Endothelial cell of umbilical vein (primary cell): ENCODE measurements around the gene RSF1.

Experiments
- EZH2 ChIP-seq: IDR thresholded peaks from 2 replicates; pipeline ENCODE4 v1.6.1; 2012; ENCODE audit warnings: borderline replicate concordance, low read depth, mild to moderate bottlenecking, moderate library complexity, low read length, inconsistent platforms; ENCODE audit not compliant: severe bottlenecking
- JUN ChIP-seq: IDR thresholded peaks from 2 replicates; pipeline ENCODE4 v1.6.1; 2011; ENCODE audit warnings: borderline replicate concordance, low read depth; ENCODE audit not compliant: insufficient read length, insufficient read depth
- POLR2A ChIP-seq: IDR thresholded peaks from 2 replicates; pipeline ENCODE4 v1.6.1; 2012; ENCODE audit warnings: low read depth, mild to moderate bottlenecking, control low read depth, low read length
- POLR2AphosphoS5 ChIP-seq: IDR thresholded peaks from 2 replicates; pipeline ENCODE4 v1.6.1; 2012; ENCODE audit warnings: low read depth, mild to moderate bottlenecking, control low read depth, low read length, moderate library complexity; ENCODE audit not compliant: insufficient read depth
- TF ChIP-seq, protein P1 (sequence below), 2 donors: IDR thresholded peaks; 1 replicate in 1 of 2; 2 replicates in 1 of 2; pipeline ENCODE4 v1.5.1; 2011; ENCODE audit warnings: low read length in 2 of 2, mild to moderate bottlenecking in 2 of 2, moderate library complexity in 2 of 2, control low read depth in 1 of 2, inconsistent platforms in 1 of 2, low read depth in 1 of 2; ENCODE audit not compliant: insufficient read depth in 1 of 2; ENCODE audit errors: extremely low read depth in 1 of 2
- TF ChIP-seq, protein P2 (sequence below): IDR thresholded peaks from 2 replicates; pipeline ENCODE4 v1.6.1; 2011; ENCODE audit not compliant: insufficient read depth, insufficient read length

DNA sequence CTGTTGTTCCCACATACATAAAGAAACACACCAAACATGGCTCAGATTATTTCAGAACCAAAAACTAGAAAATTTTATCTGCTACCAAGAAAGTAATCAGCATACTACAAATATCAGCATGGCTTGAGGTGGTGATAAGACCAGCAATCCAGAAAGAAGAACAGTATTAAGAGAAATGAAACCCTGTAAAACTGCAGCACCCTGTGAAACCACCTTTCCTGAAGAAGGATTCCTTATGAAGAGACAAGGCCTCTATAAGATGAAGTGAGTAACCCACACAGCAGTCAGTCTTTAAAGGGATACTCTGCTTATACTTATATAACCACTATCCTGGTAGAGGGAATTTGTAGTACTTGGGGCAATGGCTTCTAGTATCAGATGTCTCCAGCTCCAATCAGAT, 49.9 kb downstream of the RSF1 start:
- TF ChIP-seq, protein P1, sequence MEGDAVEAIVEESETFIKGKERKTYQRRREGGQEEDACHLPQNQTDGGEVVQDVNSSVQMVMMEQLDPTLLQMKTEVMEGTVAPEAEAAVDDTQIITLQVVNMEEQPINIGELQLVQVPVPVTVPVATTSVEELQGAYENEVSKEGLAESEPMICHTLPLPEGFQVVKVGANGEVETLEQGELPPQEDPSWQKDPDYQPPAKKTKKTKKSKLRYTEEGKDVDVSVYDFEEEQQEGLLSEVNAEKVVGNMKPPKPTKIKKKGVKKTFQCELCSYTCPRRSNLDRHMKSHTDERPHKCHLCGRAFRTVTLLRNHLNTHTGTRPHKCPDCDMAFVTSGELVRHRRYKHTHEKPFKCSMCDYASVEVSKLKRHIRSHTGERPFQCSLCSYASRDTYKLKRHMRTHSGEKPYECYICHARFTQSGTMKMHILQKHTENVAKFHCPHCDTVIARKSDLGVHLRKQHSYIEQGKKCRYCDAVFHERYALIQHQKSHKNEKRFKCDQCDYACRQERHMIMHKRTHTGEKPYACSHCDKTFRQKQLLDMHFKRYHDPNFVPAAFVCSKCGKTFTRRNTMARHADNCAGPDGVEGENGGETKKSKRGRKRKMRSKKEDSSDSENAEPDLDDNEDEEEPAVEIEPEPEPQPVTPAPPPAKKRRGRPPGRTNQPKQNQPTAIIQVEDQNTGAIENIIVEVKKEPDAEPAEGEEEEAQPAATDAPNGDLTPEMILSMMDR (IDR thresholded peaks at IDR 0.05; ENCODE audit: extremely low read depth in 1 of 2, insufficient read depth in 1 of 2, low read depth in 1 of 2, low read length in 2 of 2), result no peak
- TF ChIP-seq EZH2 (no peak), POLR2AphosphoS5 (no peak), JUN (no peak), POLR2A (no peak)
- TF ChIP-seq, protein P2, sequence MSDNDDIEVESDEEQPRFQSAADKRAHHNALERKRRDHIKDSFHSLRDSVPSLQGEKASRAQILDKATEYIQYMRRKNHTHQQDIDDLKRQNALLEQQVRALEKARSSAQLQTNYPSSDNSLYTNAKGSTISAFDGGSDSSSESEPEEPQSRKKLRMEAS, result no peak
